ENCODE data around the gene GATB.

GATB gene

DNA sequence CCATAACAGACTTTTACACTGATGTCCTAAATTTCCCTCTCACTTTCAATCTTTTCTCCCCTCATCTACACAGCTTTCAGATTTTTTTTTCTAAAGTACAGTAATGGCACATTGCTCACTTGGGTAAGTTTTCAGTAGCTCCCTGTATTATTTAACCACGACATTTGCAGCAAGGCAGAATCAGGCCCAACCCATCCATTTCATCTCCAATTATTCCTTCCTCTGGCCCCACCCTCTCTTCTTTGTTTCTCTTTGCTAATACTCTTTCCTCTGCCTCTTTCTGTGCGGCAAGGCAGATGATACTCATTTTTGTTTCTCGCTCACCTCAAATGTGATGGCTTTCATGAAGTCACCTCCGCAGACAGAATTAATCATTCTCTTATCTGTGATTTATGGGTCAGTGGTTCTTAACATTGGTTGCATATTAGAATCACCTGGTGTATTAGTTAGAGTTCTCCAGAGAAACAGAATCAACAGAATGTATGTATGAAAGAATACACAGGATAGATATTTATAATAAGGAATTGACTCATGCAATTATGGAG lies 43.4 kb upstream of the GATB start:
- no peaks in the 10 kb centered on the region for H3K36me3 ChIP-seq (ENCODE audit: insufficient read depth, low read length)
- no peak for DNase-seq (ENCODE audit: low read depth, low spot score)
- TF ChIP-seq POLR2AphosphoS5 (IDR thresholded peaks at IDR 0.05; ENCODE audit: borderline replicate concordance, low read depth, low read length): no peak
- TF ChIP-seq EZH2 (IDR thresholded peaks at IDR 0.05): no peak
- TF ChIP-seq FOXP2 (optimal IDR thresholded peaks at IDR 0.05; ENCODE audit: control extremely low read depth, extremely low read length, insufficient read depth): no peak

DNA sequence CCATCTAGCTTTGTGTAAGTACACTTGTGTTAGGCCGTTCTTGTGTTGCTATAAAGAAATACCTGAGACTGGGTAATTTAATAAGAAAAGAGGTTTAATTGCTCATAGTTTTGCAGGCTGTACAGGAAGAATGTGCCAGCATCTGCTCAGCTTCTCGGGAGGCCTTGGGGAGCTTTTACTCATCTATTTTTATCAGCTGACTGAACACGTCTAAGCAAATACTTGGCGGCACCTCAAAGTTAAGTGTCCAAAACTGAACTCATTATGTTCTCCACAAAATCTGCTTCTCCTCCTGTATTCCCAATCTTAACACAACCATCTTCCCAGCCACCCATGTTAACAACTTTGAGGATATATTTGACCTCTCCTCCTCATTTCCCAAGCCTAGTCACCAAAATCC lies 42.4 kb upstream of the GATB start:
- Histone ChIP-seq H3K27ac (no peak overlapping the region), H3K9ac (ENCODE audit: insufficient read length) (no peak overlapping the region), H3K4me3 (no peak overlapping the region), H3K36me3 (ENCODE audit: insufficient read depth, low read length) (no peaks in the 10 kb centered on the region), H3K9me3 (ENCODE audit: low read depth, low read length) (no peaks in the 10 kb centered on the region)
- no peak for DNase-seq (ENCODE audit: low read depth, low spot score)
- TF ChIP-seq POLR2AphosphoS5 (IDR thresholded peaks at IDR 0.05; ENCODE audit: borderline replicate concordance, low read depth, low read length) (no peak), FOXP2 (optimal IDR thresholded peaks at IDR 0.05; ENCODE audit: control extremely low read depth, extremely low read length, insufficient read depth) (no peak), EZH2 (IDR thresholded peaks at IDR 0.05) (no peak)

More for the DNA sequence above, 43.4 kb upstream of the GATB start:
- no peak overlapping the region for H3K9ac ChIP-seq (ENCODE audit: insufficient read length)
- H3K27ac ChIP-seq: no peak overlapping the region
- no peak overlapping the region for H3K4me3 ChIP-seq
- no peaks in the 10 kb centered on the region for H3K9me3 ChIP-seq (ENCODE audit: low read depth, low read length)

DNA sequence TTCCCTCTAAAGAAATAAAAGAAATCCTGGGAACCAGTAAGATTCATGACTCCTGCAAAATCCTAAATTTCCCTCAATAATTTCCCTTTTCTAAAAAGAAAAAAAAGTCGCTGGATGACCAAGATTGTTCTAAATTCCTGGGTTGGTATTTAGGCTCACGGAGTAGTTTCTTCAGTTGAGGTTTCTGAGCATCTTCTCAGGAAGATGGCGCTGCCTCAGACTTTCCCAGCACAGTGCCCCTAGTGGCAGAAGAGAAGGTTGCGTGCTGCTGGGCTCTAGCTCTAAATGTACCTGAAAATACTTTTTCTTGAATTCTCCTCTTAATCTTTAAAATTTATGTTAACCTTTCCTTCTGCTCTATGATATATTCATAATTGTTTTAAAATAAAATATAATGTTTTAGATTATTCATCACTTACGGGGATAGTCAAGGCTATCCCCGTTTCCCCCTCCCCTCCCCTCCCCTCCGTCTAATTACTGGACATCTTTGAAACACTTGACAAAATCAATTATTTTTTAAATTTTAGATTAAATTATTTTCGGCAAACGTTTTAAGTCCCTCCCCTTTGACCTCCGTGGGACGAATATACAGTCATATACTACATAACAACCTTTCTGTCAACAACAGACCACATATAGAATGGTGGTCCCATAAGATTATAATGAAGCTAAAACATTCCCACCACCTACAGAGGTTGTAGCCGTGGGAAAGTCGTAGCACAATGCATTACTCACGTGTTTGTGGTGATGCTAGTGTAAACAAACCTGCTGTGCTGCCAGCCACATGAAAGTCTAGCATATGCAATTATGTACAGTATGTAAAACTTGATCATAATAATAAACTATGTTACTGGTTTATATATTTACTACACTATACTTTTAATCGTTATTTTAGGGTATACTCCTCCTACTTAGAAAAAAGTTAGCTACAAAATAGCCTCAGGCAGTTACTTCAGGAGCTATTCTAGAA lies 41.0 kb upstream of the GATB start:
- Histone ChIP-seq H3K36me3 (ENCODE audit: insufficient read depth, low read length) (no peaks in the 10 kb centered on the region), H3K9ac (ENCODE audit: insufficient read length) (no peak overlapping the region), H3K9me3 (ENCODE audit: low read depth, low read length) (no peaks in the 10 kb centered on the region), H3K4me3 (no peak overlapping the region), H3K27ac (no peak overlapping the region)
- TF ChIP-seq FOXP2 (optimal IDR thresholded peaks at IDR 0.05; ENCODE audit: control extremely low read depth, extremely low read length, insufficient read depth) (no peak), POLR2AphosphoS5 (IDR thresholded peaks at IDR 0.05; ENCODE audit: borderline replicate concordance, low read depth, low read length) (no peak), EZH2 (IDR thresholded peaks at IDR 0.05) (no peak)
- peak; percentile 1 for DNase-seq (ENCODE audit: low read depth, low spot score)

GRCh38 chr4:151799417-151800012 lies 38.7 kb upstream of the GATB start:
- Histone ChIP-seq H3K9ac (ENCODE audit: insufficient read length) (no peak overlapping the region), H3K36me3 (ENCODE audit: insufficient read depth, low read length) (no peaks in the 10 kb centered on the region), H3K27ac (no peak overlapping the region), H3K9me3 (ENCODE audit: low read depth, low read length) (no peaks in the 10 kb centered on the region), H3K4me3 (no peak overlapping the region)
- DNase-seq (ENCODE audit: low read depth, low spot score): no peak
- TF ChIP-seq EZH2 (IDR thresholded peaks at IDR 0.05) (no peak), POLR2AphosphoS5 (IDR thresholded peaks at IDR 0.05; ENCODE audit: borderline replicate concordance, low read depth, low read length) (no peak), FOXP2 (optimal IDR thresholded peaks at IDR 0.05; ENCODE audit: control extremely low read depth, extremely low read length, insufficient read depth) (no peak)

DNA sequence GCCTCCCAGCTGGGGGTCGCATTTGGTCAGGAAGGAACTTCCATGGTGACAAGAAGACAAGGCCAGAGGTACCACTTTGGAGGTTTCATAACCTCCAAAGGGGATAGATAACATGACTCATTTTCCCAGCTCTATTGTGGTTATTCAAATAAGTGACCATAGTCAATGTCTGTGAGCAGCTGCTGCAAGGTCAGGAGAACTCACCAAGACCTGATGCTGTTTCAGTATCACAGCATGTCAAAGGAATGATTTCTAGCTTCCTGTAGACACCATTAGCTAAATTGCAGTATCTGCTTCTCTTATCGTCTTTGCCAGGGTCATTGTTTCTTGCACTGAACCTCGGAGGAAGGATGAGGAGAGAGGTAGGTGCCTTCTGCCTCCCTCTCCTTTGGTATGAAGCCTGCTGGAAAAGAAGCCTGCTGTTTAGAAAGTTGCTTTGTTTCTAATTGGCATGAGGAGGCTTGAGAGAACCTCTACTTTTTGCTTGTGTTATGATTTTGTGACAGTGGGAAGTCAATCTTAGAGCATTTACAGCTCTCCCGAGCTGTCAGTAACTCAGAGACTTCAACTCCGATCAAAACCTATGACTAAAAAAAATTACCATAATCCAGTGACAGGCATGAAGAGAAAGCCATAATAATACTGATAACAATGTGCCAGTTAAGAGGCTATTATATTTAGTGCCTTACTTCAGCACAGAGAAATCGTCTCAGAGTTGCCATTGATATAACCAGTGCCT lies 38.0 kb upstream of the GATB start:
- no peak overlapping the region for H3K4me3 ChIP-seq
- no peak overlapping the region for H3K9ac ChIP-seq (ENCODE audit: insufficient read length)
- H3K9me3 ChIP-seq (ENCODE audit: low read depth, low read length): no peaks in the 10 kb centered on the region
- H3K27ac ChIP-seq: no peak overlapping the region
- TF ChIP-seq EZH2 (IDR thresholded peaks at IDR 0.05): no peak
- TF ChIP-seq POLR2AphosphoS5 (IDR thresholded peaks at IDR 0.05; ENCODE audit: borderline replicate concordance, low read depth, low read length): no peak
- no peaks in the 10 kb centered on the region for H3K36me3 ChIP-seq (ENCODE audit: insufficient read depth, low read length)
- DNase-seq (ENCODE audit: low read depth, low spot score): no peak

DNA sequence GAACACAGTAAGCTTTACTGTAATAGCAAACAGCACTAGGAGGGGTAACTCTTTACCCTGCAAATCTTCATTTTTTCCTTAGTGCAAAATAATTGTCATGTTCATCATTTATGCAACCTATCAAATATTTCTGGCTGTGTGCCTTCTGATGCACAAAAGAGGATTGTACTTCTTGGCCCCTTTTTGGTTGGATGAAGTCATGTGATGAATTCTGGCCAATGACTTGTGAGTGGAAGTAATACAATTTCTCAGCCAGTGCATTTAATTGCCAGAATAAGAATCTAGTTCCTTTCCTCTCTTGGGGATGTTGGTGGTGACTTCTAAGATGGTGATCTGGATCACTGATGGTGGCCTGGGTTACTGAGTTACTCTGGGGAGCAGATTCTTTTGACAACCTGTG lies 37.0 kb upstream of the GATB start:
- Histone ChIP-seq H3K36me3 (ENCODE audit: insufficient read depth, low read length) (no peaks in the 10 kb centered on the region), H3K9me3 (ENCODE audit: low read depth, low read length) (no peaks in the 10 kb centered on the region), H3K27ac (no peak overlapping the region), H3K4me3 (no peak overlapping the region), H3K9ac (ENCODE audit: insufficient read length) (no peak overlapping the region)
- TF ChIP-seq FOXP2 (optimal IDR thresholded peaks at IDR 0.05; ENCODE audit: control extremely low read depth, extremely low read length, insufficient read depth) (no peak), POLR2AphosphoS5 (IDR thresholded peaks at IDR 0.05; ENCODE audit: borderline replicate concordance, low read depth, low read length) (no peak), EZH2 (IDR thresholded peaks at IDR 0.05) (no peak)
- DNase-seq (ENCODE audit: low read depth, low spot score): no peak

GRCh38 chr4:151797131-151797530 lies 36.3 kb upstream of the GATB start:
- no peak overlapping the region for H3K27ac ChIP-seq
- H3K9me3 ChIP-seq (ENCODE audit: low read depth, low read length): no peaks in the 10 kb centered on the region
- H3K9ac ChIP-seq (ENCODE audit: insufficient read length): no peak overlapping the region
- no peak for TF ChIP-seq POLR2AphosphoS5 (IDR thresholded peaks at IDR 0.05; ENCODE audit: borderline replicate concordance, low read depth, low read length)
- no peak for TF ChIP-seq FOXP2 (optimal IDR thresholded peaks at IDR 0.05; ENCODE audit: control extremely low read depth, extremely low read length, insufficient read depth)
- no peak for TF ChIP-seq EZH2 (IDR thresholded peaks at IDR 0.05)
- no peak overlapping the region for H3K4me3 ChIP-seq
- DNase-seq (ENCODE audit: low read depth, low spot score): no peak
- no peaks in the 10 kb centered on the region for H3K36me3 ChIP-seq (ENCODE audit: insufficient read depth, low read length)

GRCh38 chr4:151796106-151796505 lies 35.3 kb upstream of the GATB start:
- H3K4me3 ChIP-seq: no peak overlapping the region
- no peak for DNase-seq (ENCODE audit: low read depth, low spot score)
- TF ChIP-seq FOXP2 (optimal IDR thresholded peaks at IDR 0.05; ENCODE audit: control extremely low read depth, extremely low read length, insufficient read depth) (no peak), POLR2AphosphoS5 (IDR thresholded peaks at IDR 0.05; ENCODE audit: borderline replicate concordance, low read depth, low read length) (no peak), EZH2 (IDR thresholded peaks at IDR 0.05) (no peak)
- H3K36me3 ChIP-seq (ENCODE audit: insufficient read depth, low read length): no peaks in the 10 kb centered on the region
- no peak overlapping the region for H3K27ac ChIP-seq
- H3K9ac ChIP-seq (ENCODE audit: insufficient read length): no peak overlapping the region
- no peaks in the 10 kb centered on the region for H3K9me3 ChIP-seq (ENCODE audit: low read depth, low read length)
